ENCODE data around the gene OR4E2.
"Not testable (repeated sequence)": the region's sequence is repeated elsewhere in the genome, so short reads cannot be mapped to it uniquely, and the experiment has no call there.

OR4E2 gene, protein sequence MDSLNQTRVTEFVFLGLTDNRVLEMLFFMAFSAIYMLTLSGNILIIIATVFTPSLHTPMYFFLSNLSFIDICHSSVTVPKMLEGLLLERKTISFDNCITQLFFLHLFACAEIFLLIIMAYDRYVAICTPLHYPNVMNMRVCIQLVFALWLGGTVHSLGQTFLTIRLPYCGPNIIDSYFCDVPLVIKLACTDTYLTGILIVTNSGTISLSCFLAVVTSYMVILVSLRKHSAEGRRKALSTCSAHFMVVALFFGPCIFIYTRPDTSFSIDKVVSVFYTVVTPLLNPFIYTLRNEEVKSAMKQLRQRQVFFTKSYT

DNA sequence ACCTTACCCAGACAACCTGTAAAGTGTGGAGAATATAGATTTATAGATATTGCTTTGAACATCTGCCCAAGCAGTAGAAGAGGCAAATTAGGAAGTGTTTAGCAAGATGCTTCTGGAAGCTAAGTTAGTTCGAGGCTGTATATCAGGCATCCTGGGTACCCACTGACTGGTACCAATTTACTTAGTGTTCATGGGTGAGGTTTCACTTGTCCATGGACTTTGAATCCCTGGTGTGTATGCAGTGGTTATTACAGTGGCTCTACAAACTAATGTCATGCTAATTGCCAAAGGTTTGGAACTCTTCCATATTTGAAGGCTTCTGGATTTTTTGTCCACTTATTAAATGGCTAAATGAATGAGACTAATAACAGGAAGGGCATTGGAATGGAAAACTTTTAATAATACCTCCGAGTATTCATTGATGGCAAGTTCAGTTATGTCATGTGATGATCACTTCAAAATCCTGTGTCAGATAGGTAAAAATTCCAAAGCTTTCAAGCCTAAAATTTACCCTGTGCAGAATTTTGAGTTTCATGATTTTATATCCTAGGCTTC, at the start of gene OR4E2:
Gene OR4E2, plus strand, starts transcription at position 505 of the 555 bp plus-strand sequence. CDS start 11,248 bp downstream, outside the sequence.
- no peak for DNase-seq (ENCODE audit: low read depth)

DNA sequence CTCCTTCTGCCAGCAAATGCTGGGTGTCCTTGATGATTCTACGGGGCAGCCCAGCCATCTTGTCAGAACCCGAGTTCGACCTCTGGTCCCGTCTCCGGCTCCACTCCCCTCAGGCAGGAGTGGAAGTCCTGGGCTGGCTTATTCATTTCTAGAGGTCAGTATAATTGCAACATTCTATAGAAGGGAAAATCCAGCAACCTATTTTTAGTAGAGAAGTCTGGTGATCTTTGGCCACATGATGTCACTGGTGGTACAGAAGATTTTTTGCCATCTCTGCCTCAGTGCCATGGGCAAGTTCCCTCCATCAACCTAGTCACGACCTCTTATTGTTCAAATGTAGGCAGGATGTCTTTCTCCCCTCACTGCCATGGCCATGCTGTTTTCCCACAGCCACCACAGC, 41.3 kb upstream of the OR4E2 start:
- DNase-seq (ENCODE audit: low read depth) = no peak

DNA sequence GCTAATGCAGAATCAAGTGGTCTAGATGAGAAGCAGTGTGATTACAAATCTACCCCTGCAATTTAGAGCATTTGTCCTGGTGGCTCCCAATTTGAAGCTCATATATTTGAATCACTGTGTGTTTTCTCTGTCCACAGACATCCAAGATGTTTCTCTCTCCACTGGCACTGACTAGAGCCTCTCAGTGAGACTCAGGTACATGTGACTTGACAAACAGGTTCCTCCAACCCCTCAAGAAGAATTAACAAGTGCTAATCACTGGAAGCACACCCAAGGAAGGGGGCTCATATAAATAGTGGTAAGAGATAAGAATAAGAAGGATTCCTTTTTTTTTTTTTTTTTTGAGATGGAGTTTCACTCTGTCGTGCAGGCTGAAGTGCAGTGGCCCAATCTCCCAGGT, 39.4 kb upstream of the OR4E2 start:
- no peak for DNase-seq (ENCODE audit: low read depth)

DNA sequence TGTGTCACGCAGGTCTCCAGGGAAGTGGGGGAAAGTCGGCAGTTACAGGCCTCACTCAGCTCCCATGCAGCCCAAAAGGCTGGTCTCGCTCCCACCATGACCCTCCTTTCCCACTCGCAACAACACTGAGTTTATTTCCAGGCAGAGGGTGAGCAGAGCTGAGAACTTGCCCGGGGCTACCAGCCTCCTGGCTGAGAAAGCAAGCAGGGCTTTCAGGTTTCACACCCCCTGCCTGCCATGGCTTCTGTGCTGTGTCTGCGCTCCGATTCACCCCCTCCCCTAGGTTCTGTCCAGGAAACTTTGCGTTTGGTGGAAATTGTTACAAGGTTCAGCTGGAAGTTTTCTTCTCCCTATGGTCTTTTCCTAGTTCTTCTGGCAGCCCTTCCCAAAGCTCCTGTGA, 36.0 kb upstream of the OR4E2 start:
- no peak for DNase-seq (ENCODE audit: low read depth)

DNA sequence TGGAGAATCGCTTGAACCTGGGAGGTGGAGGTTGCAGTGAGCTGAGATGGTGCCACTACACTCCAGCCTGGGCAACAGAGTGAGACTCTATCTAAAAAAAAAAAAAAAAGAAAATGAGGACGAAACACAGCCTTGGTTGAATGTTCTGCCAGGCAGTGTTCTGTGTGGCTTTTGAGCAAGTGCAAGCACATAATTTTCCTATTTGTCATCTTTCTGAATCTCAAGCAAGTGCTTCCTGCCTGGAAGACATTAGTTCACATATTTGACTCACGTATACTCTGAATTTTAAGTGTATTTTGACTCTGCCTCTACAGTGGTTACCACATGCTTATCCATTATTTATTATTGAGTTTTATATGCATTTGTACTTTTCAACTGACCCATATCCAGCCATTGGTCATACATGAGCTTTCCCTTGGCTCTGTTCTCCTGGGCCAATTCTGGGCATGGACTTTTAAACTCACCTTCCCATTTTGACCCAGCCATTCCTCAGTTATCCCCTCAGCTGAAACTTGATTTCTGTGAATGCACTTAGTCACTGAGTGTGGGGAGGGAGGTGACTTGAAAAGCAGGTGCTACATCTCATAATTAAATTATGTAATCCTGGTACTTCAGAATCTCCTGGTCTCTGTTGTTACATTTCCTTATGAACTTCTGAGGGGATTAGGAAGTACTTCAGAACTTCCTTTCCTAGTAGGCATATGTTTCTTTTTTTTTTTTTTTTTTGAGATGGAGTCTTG, 27.0 kb upstream of the OR4E2 start:
- DNase-seq (ENCODE audit: low read depth) = no peak

DNA sequence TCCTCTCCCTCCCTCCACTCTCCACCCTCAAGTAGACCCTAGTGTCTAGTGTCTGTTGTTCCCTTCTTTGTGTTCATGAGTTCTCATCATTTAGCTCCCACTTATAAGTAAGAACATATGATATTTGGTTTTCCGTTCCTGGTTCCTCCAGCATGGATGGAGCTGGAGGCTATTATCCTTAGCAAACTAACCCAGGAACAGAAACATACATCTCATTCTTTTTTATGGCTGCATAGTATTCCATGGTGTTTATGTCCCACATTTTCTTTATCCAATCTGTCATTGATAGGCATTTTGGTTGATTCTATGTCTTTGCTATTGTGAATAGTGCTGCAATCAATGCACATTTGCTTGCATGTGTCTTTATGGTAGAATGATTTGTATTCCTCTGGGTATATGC, 23.1 kb upstream of the OR4E2 start:
- DNase-seq (ENCODE audit: low read depth) = not testable (repeated sequence)

DNA sequence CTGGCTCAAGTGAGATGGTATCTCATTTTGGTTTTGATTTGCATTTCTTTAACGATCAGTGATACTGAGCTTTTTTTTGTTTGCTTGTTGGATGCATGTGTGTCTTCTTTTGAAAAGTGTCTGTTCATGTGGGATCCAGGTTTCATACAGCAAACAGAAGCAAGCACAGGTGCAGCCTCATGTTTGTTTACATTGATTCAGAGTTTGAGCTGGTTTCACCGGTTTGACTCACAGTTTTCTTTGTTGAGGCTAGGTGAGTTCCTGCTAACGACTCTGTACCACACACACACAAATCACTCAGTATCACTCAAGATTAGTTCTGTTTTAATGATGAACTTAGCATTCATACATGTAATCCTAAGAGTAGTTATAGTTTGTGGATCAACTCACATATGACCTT, 22.6 kb upstream of the OR4E2 start:
- no peak for DNase-seq (ENCODE audit: low read depth)

DNA sequence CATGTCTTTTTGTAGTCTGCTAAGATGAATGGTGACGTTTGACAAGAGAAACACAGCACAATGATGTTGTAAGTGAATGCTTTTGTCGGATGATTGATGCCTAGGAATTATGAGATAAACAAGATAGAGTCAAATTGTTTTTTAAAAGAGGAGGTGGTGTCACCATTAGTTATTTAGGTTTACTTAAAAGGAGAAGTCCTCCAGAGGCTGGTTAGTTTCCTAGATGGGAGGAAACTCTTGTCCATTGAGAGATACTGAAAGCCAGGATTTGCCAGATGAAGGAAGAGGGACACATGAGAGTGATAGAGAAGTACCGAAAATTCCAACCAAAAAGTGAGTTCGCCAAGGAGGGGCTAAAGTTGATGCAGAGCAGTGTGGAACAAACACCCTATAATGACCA, 18.8 kb upstream of the OR4E2 start, which contains the start of gene OR10G2:
Gene OR10G2, minus strand, starts transcription at position 101 of the 400 bp plus-strand sequence. Its CDS starts 98 bp downstream, at position 3.
- no peak for DNase-seq (ENCODE audit: low read depth)

DNA sequence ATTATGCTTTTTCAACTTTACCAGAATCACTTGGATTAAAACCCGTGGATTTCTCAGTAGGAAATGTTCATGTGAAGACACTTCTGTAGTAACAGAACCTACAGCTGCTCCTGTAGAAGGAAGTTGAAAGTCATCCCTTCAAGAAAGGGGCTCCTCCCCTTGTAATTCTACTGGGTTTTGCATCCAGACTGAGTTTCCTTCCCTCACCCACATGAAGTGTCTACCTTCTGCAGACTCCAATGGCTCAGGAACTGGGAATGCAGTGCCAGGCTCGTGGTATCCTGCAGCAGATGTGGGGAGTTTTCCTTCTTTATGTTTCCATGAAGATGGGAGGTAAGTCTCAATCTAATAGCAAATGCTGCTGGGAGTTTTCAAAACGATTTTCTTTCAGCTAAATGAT, 11.0 kb upstream of the OR4E2 start:
- no peak for DNase-seq (ENCODE audit: low read depth)

DNA sequence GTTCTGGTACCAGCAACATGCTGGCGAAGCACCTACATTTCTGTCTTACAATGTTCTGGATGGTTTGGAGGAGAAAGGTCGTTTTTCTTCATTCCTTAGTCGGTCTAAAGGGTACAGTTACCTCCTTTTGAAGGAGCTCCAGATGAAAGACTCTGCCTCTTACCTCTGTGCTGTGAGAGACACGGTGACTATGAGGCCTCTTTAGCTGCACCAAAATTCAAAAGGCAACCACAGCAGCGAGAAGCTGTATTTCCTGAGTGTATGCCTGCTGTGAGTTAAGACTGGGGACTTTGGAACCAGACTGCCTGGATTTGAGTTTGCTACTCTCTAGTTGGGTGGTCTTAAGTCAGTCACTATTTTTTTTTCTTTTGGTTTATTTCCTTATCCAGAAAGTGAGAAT, 10.2 kb upstream of the OR4E2 start:
- DNase-seq (ENCODE audit: low read depth) = no peak

DNA sequence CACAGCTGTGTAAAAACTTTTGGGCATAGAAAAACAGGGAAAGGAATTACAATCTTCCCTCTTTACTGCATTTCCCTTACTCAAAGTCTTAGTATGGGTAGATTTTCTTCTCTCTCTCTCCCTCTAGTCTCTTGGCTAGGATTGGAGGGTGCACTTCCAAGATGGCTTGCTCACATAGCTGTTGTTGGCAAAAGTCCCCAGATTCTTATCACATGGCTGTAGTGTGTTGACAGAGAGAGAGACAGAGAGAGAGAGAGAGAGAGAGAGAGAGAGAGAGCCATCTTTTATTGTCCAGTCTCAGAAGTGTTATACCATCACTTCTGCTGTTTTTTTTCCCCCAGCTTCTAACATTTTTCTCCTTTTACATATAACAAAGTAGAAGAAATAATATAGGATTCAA, 6.3 kb upstream of the OR4E2 start:
- DNase-seq (ENCODE audit: low read depth) = no peak

DNA sequence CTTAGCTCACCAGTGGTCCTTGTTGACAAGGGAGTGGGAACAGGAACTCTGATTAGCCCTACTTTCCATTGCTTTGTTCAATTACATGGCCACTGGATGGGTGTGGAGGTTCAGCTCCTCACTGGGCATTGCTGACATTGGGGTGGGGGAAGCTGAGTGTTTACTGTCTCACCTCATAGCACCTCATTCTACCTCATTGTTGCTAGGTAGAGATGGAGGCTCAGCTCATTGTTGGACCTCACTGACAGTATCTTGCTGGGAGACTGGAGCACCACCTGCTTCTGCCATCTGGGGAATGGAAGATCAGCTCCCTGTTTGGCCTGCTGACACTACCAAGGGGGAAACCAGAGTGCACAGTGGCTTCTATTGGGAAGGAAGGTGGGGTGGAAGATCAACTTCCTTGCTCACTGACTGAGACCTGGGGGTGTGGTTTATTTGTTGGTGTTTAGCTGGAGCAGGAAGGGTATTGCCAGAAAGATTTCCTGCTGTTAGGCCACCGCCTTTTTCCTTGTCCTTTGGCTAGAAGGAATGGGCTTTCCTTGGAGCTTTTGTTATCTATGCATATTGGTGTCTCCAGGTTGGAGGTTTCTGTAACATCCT, 1.3 kb upstream of the OR4E2 start:
- no peak for DNase-seq (ENCODE audit: low read depth)

DNA sequence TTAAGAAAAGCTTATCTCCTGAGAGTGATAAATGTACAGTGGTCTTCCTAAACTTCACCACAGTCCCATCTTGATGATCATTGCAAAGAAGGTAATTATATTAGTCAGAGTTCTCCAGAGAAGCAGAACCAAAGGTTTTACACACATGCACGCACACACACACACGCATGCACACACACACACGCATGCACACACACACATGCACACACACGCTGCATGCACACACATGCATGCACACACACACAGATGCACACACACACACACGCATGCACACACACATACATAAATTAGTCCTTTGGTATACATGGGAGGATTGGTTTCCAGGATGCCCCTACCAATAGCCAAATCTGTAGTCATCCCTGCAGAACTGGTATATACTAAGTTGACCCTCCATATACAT, 580 bp downstream of the OR4E2 start:
- DNase-seq (ENCODE audit: low read depth) = no peak

DNA sequence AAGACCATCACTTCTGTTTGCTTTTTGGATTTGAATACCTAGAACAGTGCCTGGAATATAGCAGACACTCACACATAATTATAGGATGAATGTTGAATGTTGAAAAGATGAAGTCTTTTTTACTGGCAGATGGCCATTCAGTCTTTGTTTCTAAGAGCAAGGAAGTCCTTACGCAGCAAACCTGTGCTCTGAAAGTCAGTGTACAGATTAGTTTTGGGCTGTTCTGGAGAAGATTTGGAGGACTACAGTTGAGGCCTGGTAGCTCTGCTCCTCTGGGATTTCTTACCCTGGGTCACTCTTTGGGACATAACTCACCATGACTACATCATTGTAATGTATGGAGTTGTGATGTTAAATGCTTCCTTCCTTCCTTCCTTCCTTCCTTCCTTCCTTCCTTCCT, 3.3 kb downstream of the OR4E2 start:
- no peak for DNase-seq (ENCODE audit: low read depth)

DNA sequence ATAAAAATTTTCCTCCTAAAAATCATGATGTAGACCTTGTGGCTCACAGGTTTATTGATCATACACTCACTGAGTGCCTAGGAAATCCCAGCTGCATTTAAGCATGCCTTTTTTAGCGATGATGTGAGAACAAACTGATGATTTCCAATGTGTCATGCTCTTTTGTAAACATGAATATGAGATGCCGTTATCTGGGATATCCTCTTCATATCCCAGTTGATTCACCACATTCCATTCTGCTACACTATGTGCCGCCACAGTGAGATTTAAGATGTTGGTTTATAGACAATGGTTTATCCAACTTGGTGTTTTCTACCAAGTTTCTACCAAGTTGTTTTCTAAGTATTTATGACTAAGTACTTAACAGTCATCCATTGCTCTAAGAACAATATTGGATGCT, 14.7 kb downstream of the OR4E2 start:
- DNase-seq (ENCODE audit: low read depth) = no peak

DNA sequence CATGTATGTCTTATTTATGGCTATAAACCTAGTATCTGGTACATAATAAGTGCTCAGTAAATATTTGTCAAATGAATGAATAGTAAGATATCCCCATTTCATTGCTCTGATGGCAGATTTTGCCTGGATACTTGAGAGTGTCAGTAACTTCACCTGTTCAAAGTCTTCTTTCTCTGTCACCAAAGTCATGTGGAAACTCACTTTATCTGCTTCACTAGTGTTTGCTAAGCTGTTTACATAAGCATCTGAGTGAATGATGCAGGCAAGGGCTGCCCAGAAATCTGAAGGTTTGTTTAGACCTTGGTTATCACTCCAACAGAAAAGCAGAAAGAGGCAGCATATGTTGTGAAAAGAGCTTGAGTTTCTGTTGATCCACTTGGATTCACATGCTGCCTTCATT, 15.6 kb downstream of the OR4E2 start:
- no peak for DNase-seq (ENCODE audit: low read depth)

DNA sequence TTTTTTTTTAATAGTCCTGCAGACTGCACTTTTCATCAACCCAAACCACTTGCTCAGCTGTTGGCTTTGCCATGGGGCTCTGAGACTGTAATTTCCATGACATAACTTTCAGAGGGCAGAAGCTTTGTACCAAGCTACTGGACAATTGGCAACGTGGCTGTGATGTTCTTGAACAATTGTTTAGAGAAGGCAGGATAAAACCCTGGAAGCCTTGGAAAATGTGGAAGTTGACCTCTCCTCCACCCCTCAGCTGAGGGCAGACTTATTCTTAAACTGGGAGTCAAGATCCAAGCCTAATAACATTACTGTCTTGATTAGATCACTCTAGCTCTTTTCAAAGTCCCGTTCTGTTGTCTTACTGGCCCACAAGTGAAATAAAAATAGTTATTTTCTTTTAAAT, 17.7 kb downstream of the OR4E2 start:
- DNase-seq (ENCODE audit: low read depth) = no peak

DNA sequence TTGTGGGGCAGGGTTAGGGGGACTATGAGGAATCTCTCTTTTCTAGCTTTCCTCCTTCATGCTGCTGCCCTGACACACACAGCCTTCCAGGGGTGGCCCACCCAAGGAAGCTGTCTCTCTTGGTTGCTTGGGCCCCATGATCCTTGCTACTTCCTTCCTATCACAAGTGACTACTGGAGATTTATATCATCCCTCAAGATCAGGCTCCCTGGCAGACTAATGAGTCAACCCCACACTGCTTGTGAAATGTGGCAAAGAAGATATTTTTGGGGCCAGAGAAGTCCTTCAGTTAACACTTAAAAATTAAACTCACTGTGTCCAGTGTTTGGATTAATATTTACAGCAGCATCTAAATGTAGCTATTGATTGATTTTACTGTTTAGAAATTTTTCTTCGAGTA, 18.5 kb downstream of the OR4E2 start:
- no peak for DNase-seq (ENCODE audit: low read depth)

DNA sequence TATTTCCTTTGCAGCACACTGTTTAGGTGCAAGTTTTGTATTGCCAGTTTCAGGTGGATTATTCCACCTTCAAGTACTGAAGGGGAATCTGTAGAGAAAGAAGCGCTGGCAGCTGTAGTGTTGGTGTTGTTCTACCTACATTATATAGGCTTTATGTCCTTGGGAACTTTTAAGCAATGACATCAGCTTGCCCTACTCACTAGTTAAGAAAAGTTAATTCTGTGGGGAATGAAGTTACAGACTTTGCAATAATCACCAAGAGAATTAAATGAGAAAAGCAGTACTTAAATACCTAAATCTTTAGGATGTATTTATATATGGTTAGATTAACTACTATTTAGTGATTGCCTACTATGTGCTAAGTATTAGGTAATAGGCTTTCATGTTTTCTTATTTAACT, 20.1 kb downstream of the OR4E2 start, which contains the start of gene OR4E1:
Gene OR4E1, minus strand, starts transcription at position 101 of the 400 bp plus-strand sequence. CDS start 2,883 bp downstream, outside the sequence.
- DNase-seq (ENCODE audit: low read depth) = no peak

DNA sequence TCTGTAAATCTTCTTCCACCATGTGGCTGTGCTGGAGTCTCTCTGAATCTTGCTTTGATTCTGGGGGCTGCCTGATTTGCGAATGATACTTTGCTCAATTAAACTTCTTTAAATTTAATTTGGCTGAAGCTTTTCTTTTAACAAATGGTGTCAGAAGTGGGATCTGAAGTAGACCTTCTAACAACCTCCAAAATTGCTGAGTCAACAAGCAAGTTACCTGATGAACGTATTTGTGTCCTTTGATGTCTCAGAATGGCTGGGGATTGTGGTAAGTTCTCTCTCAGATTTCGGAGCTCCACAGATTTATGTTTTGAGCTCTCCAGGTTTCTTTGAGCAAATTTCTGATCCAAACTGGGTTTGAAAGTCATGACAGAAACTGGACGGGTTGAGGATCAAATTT, 21.9 kb downstream of the OR4E2 start:
- no peak for DNase-seq (ENCODE audit: low read depth)

DNA sequence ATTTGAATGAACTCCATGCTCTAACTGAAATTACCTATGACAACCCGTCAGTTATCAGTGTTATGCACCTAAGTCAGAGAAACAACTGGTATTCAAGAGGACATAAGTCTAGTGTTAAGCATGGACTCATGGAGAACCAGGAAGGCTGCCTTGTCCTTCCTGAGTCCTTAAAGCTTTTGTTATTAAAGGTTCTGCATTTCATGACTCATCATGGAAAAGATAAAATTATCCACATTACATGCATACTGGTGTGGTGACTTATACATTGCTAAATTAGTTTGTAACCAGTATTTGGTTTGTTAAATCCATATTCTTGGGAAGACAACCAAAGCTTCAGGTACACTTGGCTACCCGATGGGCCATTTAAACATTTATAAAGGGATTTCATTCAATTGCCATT, 26.4 kb downstream of the OR4E2 start:
- no peak for DNase-seq (ENCODE audit: low read depth)

DNA sequence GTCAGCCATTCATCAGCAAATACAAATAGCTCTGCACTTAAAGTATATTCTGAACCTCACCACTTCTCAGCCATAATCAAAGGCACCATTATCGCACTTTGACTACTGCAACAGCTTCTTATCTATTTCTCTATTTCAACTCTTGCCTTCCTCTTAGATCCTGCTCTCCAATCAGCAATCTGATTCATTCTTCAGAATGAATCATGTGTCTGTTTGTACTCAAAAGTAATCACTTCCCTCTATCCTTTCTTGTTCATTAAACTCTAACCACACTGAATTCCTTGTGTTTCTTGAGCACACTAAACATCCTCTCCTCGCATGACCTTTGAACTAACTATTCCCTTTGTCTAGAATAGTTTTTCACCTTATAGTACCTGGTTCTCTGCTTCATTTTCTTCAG, 32.8 kb downstream of the OR4E2 start:
- DNase-seq (ENCODE audit: low read depth) = no peak

DNA sequence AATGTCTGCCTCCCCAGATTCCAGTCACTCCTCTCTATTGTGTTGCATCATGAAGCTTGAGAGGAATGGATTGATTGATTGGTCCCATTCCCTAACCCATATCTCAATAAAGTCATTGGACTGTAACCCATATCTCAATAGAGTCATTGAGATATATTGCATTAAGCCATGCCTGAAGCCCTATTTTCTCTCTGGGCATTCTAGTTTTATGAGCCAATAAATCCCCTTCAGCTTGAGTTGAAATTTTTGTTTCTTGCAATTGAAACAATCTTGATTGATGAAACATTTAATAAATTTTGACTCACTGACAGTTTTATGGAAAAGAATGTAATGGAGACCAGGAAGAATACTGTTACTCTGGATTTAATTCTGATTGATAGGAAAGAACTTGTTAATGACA, 40.8 kb downstream of the OR4E2 start:
- DNase-seq (ENCODE audit: low read depth) = no peak

Data from stimulated activated CD8-positive, alpha-beta memory T cell treated with anti-CD3 and anti-CD28 coated beads, Interleukin-15, amount 100 ng/mL, for 24 hours (primary cell).